K562 (cell line): ENCODE data around the gene TMTC4. TPM values are rescaled to one million over a fixed set of nuclear protein-coding genes. Genes with fewer than 3 reads are reported as not detected.
A peak's percentile ranks its signal among the peaks of the same experiment; 100 is the strongest.

Experiments
- BHLHE40 ChIP-seq: IDR thresholded peaks from 2 replicates; pipeline ENCODE4 v1.6.1; 2011; ENCODE audit warnings: low read length, improper control_type of control experiment
- EGR1 ChIP-seq: fragments of 450-650 bp; conservative IDR thresholded peaks from 2 replicates; pipeline ENCODE4 v1.6.1; 2017; ENCODE audit warnings: mild to moderate bottlenecking
- HMGN3 ChIP-seq: IDR thresholded peaks from 2 replicates; pipeline ENCODE4 v1.6.1; 2011; ENCODE audit warnings: borderline replicate concordance, low read depth, mild to moderate bottlenecking, mixed read lengths, low read length; ENCODE audit not compliant: insufficient read length; ENCODE audit errors: extremely low read depth
- NONO ChIP-seq, 2 experiments: fragments of 200-400 bp in 1 of 2; fragments of 450-650 bp in 1 of 2; formaldehyde crosslinking in 1 of 2; IDR thresholded peaks; 2 replicates each; pipeline ENCODE4 v1.6.1; 2017; ENCODE audit warnings: low read depth in 2 of 2, mild to moderate bottlenecking in 2 of 2, moderate library complexity in 2 of 2, low read length in 1 of 2
- PCBP2 ChIP-seq: fragments of 200-400 bp; formaldehyde crosslinking; IDR thresholded peaks from 2 replicates; pipeline ENCODE4 v1.6.1; 2018; ENCODE audit warnings: low read length, low read depth, mild to moderate bottlenecking, moderate library complexity; ENCODE audit not compliant: poor library complexity, severe bottlenecking
- RUNX1 ChIP-seq: sonication (generic); IDR thresholded peaks from 2 replicates; pipeline ENCODE4 v1.6.1; 2016; ENCODE audit warnings: antibody characterized with exemption, low read depth
- TFAM ChIP-seq: fragments of 250-450 bp; sonication (Bioruptor Pico); conservative IDR thresholded peaks from 2 replicates; pipeline ENCODE4 v1.5.0; 2021; ENCODE audit warnings: mild to moderate bottlenecking, moderate library complexity
- TFE3 ChIP-seq: fragments of 450-650 bp; formaldehyde crosslinking; IDR thresholded peaks from 2 replicates; pipeline ENCODE4 v1.4.0; 2020; ENCODE audit warnings: mild to moderate bottlenecking, mixed read lengths
- ZBTB40 ChIP-seq, 2 experiments: fragments of 450-650 bp in 1 of 2; sonication (generic) in 1 of 2; formaldehyde crosslinking in 1 of 2; IDR thresholded peaks; 2 replicates each; pipeline versions ENCODE4 v1.7.1 to v1.9.0; 2016 to 2022; ENCODE audit warnings: inconsistent platforms in 1 of 2, mild to moderate bottlenecking in 1 of 2, missing genetic modification reagents in 1 of 2
- ZC3H4 ChIP-seq: sonication (generic); formaldehyde crosslinking; IDR thresholded peaks from 2 replicates; pipeline ENCODE4 v1.9.0; 2021; ENCODE audit warnings: missing genetic modification reagents, borderline replicate concordance
- ZFX ChIP-seq: sonication (generic); formaldehyde crosslinking; IDR thresholded peaks from 2 replicates; pipeline ENCODE4 v1.8.0; 2022; ENCODE audit warnings: mild to moderate bottlenecking, missing genetic modification reagents, moderate library complexity
- ZNF263 ChIP-seq: sonication (generic); formaldehyde crosslinking; IDR thresholded peaks from 2 replicates; pipeline ENCODE4 v1.8.0; 2022; ENCODE audit warnings: mild to moderate bottlenecking, missing genetic modification reagents, borderline replicate concordance
- ZNF311 ChIP-seq: fragments of 250-450 bp; sonication (Bioruptor Pico); IDR thresholded peaks from 2 replicates; pipeline ENCODE4 v1.4.0; 2020; ENCODE audit warnings: mild to moderate bottlenecking, moderate library complexity
- polyA plus RNA-seq, 8 experiments: library from polyadenylated mRNA; depleted of rRNA in 4 of 8; stranded (reverse) in 5 of 8; unstranded in 3 of 8; fragments of >200 nt; fragmentation: Nextera tagmentation in 2 of 8; fragmentation: Illumina TruSeq in 1 of 8; extraction: Ambion mirVana in 2 of 8; extraction: Trizol in 1 of 8; gene quantifications; 2 replicates each; pipeline versions ENCODE4 v1.2.1 to v1.2.3, GENCODE V29; 2011 to 2014; ENCODE audit warnings: inconsistent platforms in 1 of 8, missing spikeins in 1 of 8
- total RNA-seq, 7 experiments: library from RNA; depleted of rRNA in 6 of 7; stranded (reverse); fragments of >200 nt in 6 of 7; fragmentation: Illumina TruSeq in 2 of 7; extraction: Trizol in 2 of 7; gene quantifications; 2 replicates each; pipeline versions ENCODE4 v1.2.1 to v1.2.3, GENCODE V29; 2011 to 2021; ENCODE audit warnings: low replicate concordance in 1 of 7

The TMTC4 gene
- total and polyA plus RNA-seq, 9 of the 15 experiments (the other 6 are each of a cell fraction or from before 2014, with no cell fraction given) = 3.5 to 16.7 (median 11.8) TPM

- TF ChIP-seq ZFX (CRISPR knock-in tag) (peak; percentile 86), ZNF263 (no peak), HMGN3 (peak; percentile 35), ZC3H4 (CRISPR knock-in tag) (no peak), RUNX1 (no peak), ZBTB40 (IDR thresholded peaks at IDR 0.05) (no peak), ZBTB40 (CRISPR knock-in tag; IDR thresholded peaks at IDR 0.05) (no peak), TFAM (no peak), TFE3 (CRISPR knock-in tag) (no peak), NONO (IDR thresholded peaks at IDR 0.05; ENCODE audit: low read depth in 2 of 2, low read length in 1 of 2) (peak; percentile 46 to 71; a peak in 3 of 4 replicates), PCBP2 (no peak), EGR1 (peak; percentile 77), ZNF311 (CRISPR knock-in tag) (no peak), BHLHE40 (peak; percentile 47)
Observed at GRCh38 chr13:100588331-100589177, 86.0 kb downstream of the TMTC4 start, which contains the start of gene GGACT (continued).
